Endothelial cell (in vitro differentiated cells): Measurements from ENCODE around the gene HOMER2. TPM values are rescaled to one million over a fixed set of nuclear protein-coding genes. Genes with fewer than 3 reads are reported as not detected.

Experiments used
- DNase-seq: peaks from one replicate; pipeline ENCODE4 v3.0.0; 2021; ENCODE audit warnings: low spot score
- H3K27ac Mint-ChIP-seq: one replicate; pipeline ENCODE4 v1.8.0; 2021; ENCODE audit warnings: mixed read lengths, inconsistent platforms; ENCODE audit not compliant: unreplicated experiment
- H3K27me3 Mint-ChIP-seq: one replicate; pipeline ENCODE4 v1.8.0; 2021; ENCODE audit warnings: mild to moderate bottlenecking, moderate library complexity, mixed read lengths, inconsistent platforms; ENCODE audit not compliant: unreplicated experiment
- H3K36me3 Mint-ChIP-seq: one replicate; pipeline ENCODE4 v1.8.0; 2021; ENCODE audit warnings: mild to moderate bottlenecking, low read depth, mixed read lengths, inconsistent platforms; ENCODE audit not compliant: unreplicated experiment
- H3K4me1 Mint-ChIP-seq: one replicate; pipeline ENCODE4 v1.8.0; 2021; ENCODE audit warnings: mild to moderate bottlenecking, mixed read lengths, inconsistent platforms; ENCODE audit not compliant: unreplicated experiment
- H3K4me3 Mint-ChIP-seq: one replicate; pipeline ENCODE4 v1.8.0; 2021; ENCODE audit warnings: mild to moderate bottlenecking, mixed read lengths, inconsistent platforms; ENCODE audit not compliant: unreplicated experiment
- H3K9me3 Mint-ChIP-seq: one replicate; pipeline ENCODE4 v1.8.0; 2021; ENCODE audit warnings: mixed read lengths, inconsistent platforms; ENCODE audit not compliant: unreplicated experiment
- total RNA-seq: library from RNA; stranded (reverse); fragmentation: NEBNext Ultra II Directional; extraction: Animal tissue kit (Norgen Biotek cat#: 25700); gene quantifications from one replicate; pipeline ENCODE4 v1.2.1, GENCODE V29; 2021; ENCODE audit not compliant: unreplicated experiment
- TF ChIP-seq, protein P1 (sequence below): fragments of 200-600 bp; sonication (generic); IDR thresholded peaks from one replicate; pipeline ENCODE4 v1.5.0; 2021; ENCODE audit warnings: antibody characterized with exemption; ENCODE audit not compliant: unreplicated experiment

HOMER2 gene
- total RNA-seq, 1 donor from 2014 or later: 3.0 TPM

- no peak overlapping the region for H3K4me3 Mint-ChIP-seq
- H3K27me3 Mint-ChIP-seq: peaks cover 5% of the 10 kb centered on the region
- no peaks in the 10 kb centered on the region for H3K9me3 Mint-ChIP-seq
- peaks cover 2% of the 10 kb centered on the region for H3K36me3 Mint-ChIP-seq
- DNase-seq: no peak
- H3K27ac Mint-ChIP-seq: no peak overlapping the region
- TF ChIP-seq, protein P1, sequence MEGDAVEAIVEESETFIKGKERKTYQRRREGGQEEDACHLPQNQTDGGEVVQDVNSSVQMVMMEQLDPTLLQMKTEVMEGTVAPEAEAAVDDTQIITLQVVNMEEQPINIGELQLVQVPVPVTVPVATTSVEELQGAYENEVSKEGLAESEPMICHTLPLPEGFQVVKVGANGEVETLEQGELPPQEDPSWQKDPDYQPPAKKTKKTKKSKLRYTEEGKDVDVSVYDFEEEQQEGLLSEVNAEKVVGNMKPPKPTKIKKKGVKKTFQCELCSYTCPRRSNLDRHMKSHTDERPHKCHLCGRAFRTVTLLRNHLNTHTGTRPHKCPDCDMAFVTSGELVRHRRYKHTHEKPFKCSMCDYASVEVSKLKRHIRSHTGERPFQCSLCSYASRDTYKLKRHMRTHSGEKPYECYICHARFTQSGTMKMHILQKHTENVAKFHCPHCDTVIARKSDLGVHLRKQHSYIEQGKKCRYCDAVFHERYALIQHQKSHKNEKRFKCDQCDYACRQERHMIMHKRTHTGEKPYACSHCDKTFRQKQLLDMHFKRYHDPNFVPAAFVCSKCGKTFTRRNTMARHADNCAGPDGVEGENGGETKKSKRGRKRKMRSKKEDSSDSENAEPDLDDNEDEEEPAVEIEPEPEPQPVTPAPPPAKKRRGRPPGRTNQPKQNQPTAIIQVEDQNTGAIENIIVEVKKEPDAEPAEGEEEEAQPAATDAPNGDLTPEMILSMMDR: no peak
- H3K4me1 Mint-ChIP-seq: peaks cover 7% of the 10 kb centered on the region
Measured at GRCh38 chr15:82851306-82851850, 101.1 kb downstream of the HOMER2 start.

DNA sequence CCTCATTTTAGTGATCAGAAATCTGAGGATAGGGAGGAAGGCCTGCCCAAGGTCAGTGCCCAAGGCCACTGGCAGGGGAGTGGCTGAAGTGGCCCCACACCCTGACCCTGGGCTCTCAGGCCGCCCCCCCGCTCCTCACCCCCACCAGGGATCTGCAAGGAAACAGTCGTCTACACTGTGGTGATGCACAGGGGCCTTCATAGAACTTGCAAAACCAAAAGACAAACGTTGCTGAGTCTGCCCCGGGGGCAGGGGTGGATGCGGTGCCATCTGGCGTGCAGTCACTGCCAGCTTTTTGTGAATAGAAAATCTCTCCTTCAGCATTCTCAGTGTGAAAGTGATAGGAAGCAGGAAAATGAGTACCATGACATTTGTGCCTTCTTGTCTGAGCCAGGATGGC lies 101.8 kb downstream of the HOMER2 start:
- peaks cover 2% of the 10 kb centered on the region for H3K36me3 Mint-ChIP-seq
- H3K4me3 Mint-ChIP-seq: peak overlapping the region; percentile 42
- H3K4me1 Mint-ChIP-seq: peaks cover 7% of the 10 kb centered on the region

DNA sequence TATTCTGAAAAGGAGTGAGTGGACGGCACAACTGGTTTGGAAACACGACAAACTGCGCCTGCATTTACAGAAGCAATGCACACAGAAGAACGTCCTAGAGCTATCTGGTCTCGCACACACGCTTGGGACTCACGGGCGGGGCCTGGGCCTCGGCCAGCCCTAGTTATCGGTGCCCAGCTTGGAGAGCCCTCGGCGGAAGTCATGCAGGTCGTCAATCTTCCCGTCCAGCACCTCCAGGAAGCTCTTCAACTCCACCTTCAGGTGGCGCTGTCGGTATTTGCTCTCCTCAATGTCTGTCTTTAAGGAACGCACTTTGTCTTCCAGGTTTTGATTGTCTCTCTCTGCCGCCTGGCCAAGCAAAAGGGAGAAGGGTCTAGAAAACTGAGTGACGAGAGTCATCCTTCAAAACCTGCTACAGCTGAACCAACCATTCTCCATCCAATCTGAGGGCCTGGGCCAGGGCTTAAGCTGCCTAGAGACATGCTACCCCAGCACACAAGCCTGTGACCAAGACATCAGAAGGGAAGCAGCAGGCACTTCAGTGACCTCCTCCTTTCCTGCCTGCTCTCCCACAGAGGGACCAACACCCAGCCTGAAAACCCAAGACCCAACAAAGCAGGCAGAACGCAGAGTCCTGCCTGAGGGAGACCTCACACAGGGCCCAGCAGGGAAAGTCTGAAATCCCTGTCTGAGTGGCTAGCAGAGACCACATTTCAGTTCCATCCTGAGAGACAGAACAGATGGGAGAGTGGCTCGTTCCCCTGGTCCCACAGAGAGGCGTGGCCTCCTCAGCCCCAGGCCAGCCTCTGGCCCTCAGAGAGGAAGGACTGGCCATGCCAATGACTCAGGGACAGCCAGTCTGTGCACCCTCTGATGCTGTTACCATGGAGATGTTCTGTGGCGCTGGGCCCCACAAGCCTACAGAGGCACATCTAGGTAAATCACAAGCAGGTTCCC lies 102.7 kb downstream of the HOMER2 start:
- no peaks in the 10 kb centered on the region for H3K9me3 Mint-ChIP-seq
- no peak overlapping the region for H3K4me3 Mint-ChIP-seq
- DNase-seq: peak; percentile 78
- peaks cover 5% of the 10 kb centered on the region for H3K27me3 Mint-ChIP-seq
- peak overlapping the region; percentile 30 for H3K27ac Mint-ChIP-seq
- H3K36me3 Mint-ChIP-seq: peaks cover 2% of the 10 kb centered on the region
- peaks cover 7% of the 10 kb centered on the region for H3K4me1 Mint-ChIP-seq
- TF ChIP-seq, protein P1: peak; percentile 77

More for the DNA sequence above, 101.8 kb downstream of the HOMER2 start:
- Mint-ChIP-seq H3K9me3 (no peaks in the 10 kb centered on the region), H3K27me3 (peaks cover 5% of the 10 kb centered on the region), H3K27ac (no peak overlapping the region)
- DNase-seq: no peak
- TF ChIP-seq, protein P1: no peak

- peaks cover 2% of the 10 kb centered on the region for H3K36me3 Mint-ChIP-seq
- peaks cover 5% of the 10 kb centered on the region for H3K27me3 Mint-ChIP-seq
- no peaks in the 10 kb centered on the region for H3K9me3 Mint-ChIP-seq
- DNase-seq: no peak
- H3K27ac Mint-ChIP-seq: no peak overlapping the region
- peaks cover 7% of the 10 kb centered on the region for H3K4me1 Mint-ChIP-seq
- TF ChIP-seq, protein P1: no peak
- no peak overlapping the region for H3K4me3 Mint-ChIP-seq
Measured at GRCh38 chr15:82848241-82848993, 104.1 kb downstream of the HOMER2 start.
